Measurements from ENCODE around the gene PI16. TPM values are rescaled to one million over a fixed set of nuclear protein-coding genes. Genes with fewer than 3 reads are reported as not detected.

Gene PI16
- total and polyA plus RNA-seq, 2 donors from 2014 or later: 1.7 to 3.5 TPM

GRCh38 chr6:36970892-36971842 lies 16.6 kb downstream of the PI16 start:
- H3K27me3 ChIP-seq (ENCODE audit: control insufficient read depth, insufficient read depth, low read length): no peaks in the 10 kb centered on the region
- DNase-seq (no peak), FAIRE-seq (no peak)
- peaks cover 0 to 14% (median 10%) of the 10 kb centered on the region in 3 donors for H3K4me1 ChIP-seq (ENCODE audit: control insufficient read depth in 2 of 3, insufficient read depth in 2 of 3, low read depth in 1 of 3, low read length in 3 of 3)
- TF ChIP-seq CTCF (IDR thresholded peaks at IDR 0.05; ENCODE audit: borderline replicate concordance, extremely low read depth, insufficient read depth): no peak
- no peaks in the 10 kb centered on the region for H3K9me3 ChIP-seq (ENCODE audit: control insufficient read depth in 2 of 3, insufficient read depth in 1 of 3, low read length in 3 of 3)
- intact Hi-C loops (cut with DNase I): no loop called here
- peaks cover 8 to 75% (median 75%) of the 10 kb centered on the region in 3 donors for H3K36me3 ChIP-seq (ENCODE audit: control insufficient read depth in 2 of 3, insufficient read depth in 3 of 3, low read length in 3 of 3)
- H3K4me3 ChIP-seq (ENCODE audit: low read length in 3 of 3): no peak overlapping the region
- no peak overlapping the region for H3K27ac ChIP-seq (ENCODE audit: low read depth in 2 of 2, low read length in 2 of 2)
- H3K9ac ChIP-seq (ENCODE audit: low read length in 3 of 3): no peak overlapping the region

GRCh38 chr6:36971921-36972673 lies 17.6 kb downstream of the PI16 start:
- H3K4me3 ChIP-seq (ENCODE audit: low read length in 3 of 3): no peak overlapping the region
- no peak overlapping the region for H3K27ac ChIP-seq (ENCODE audit: low read depth in 2 of 2, low read length in 2 of 2)
- peaks cover 8 to 85% (median 82%) of the 10 kb centered on the region in 3 donors for H3K36me3 ChIP-seq (ENCODE audit: control insufficient read depth in 2 of 3, insufficient read depth in 3 of 3, low read length in 3 of 3)
- peak in 1 of 5 donors; percentile 36 for DNase-seq
- no peaks in the 10 kb centered on the region for H3K27me3 ChIP-seq (ENCODE audit: control insufficient read depth, insufficient read depth, low read length)
- H3K9me3 ChIP-seq (ENCODE audit: control insufficient read depth in 2 of 3, insufficient read depth in 1 of 3, low read length in 3 of 3): no peaks in the 10 kb centered on the region
- no peak for TF ChIP-seq CTCF (IDR thresholded peaks at IDR 0.05; ENCODE audit: borderline replicate concordance, extremely low read depth, insufficient read depth)
- intact Hi-C loops (cut with DNase I): no loop called here
- no peak for FAIRE-seq
- H3K9ac ChIP-seq (ENCODE audit: low read length in 3 of 3): no peak overlapping the region
- H3K4me1 ChIP-seq (ENCODE audit: control insufficient read depth in 2 of 3, insufficient read depth in 2 of 3, low read depth in 1 of 3, low read length in 3 of 3): peaks cover 0 to 11% (median 10%) of the 10 kb centered on the region in 3 donors

GRCh38 chr6:36973190-36973589 lies 18.7 kb downstream of the PI16 start:
- Histone ChIP-seq H3K9me3 (ENCODE audit: control insufficient read depth in 2 of 3, insufficient read depth in 1 of 3, low read length in 3 of 3) (no peaks in the 10 kb centered on the region), H3K4me1 (ENCODE audit: control insufficient read depth in 2 of 3, insufficient read depth in 2 of 3, low read depth in 1 of 3, low read length in 3 of 3) (peaks cover 0 to 10% (median 3%) of the 10 kb centered on the region in 3 donors), H3K36me3 (ENCODE audit: control insufficient read depth in 2 of 3, insufficient read depth in 3 of 3, low read length in 3 of 3) (peaks cover 4 to 86% (median 85%) of the 10 kb centered on the region in 3 donors), H3K9ac (ENCODE audit: low read length in 3 of 3) (no peak overlapping the region), H3K27ac (ENCODE audit: low read depth in 2 of 2, low read length in 2 of 2) (no peak overlapping the region), H3K4me3 (ENCODE audit: low read length in 3 of 3) (no peak overlapping the region), H3K27me3 (ENCODE audit: control insufficient read depth, insufficient read depth, low read length) (no peaks in the 10 kb centered on the region)
- FAIRE-seq (no peak), DNase-seq (no peak)
- intact Hi-C loops (cut with DNase I): no loop called here
- no peak for TF ChIP-seq CTCF (IDR thresholded peaks at IDR 0.05; ENCODE audit: borderline replicate concordance, extremely low read depth, insufficient read depth)
